Subcutaneous adipose tissue (tissue), 4 donors: ENCODE results near the gene ROR1. TPM values are rescaled to one million over a fixed set of nuclear protein-coding genes. Genes with fewer than 3 reads are reported as not detected.

Source experiments
- CTCF ChIP-seq: fragments of 450-650 bp; IDR thresholded peaks from one replicate; pipeline ENCODE4 v1.5.1; 2016; ENCODE audit warnings: low read depth, mild to moderate bottlenecking, control low read depth, antibody characterized with exemption, moderate library complexity
- total RNA-seq, 4 donors: library from RNA; depleted of rRNA; stranded (reverse); fragments of >200 nt; gene quantifications; one replicate each; pipeline ENCODE4 v1.1.0, GENCODE V29; 2016

ROR1 gene
- total RNA-seq, 4 donors from 2014 or later = 5.8 to 10.2 (median 8.6) TPM

DNA sequence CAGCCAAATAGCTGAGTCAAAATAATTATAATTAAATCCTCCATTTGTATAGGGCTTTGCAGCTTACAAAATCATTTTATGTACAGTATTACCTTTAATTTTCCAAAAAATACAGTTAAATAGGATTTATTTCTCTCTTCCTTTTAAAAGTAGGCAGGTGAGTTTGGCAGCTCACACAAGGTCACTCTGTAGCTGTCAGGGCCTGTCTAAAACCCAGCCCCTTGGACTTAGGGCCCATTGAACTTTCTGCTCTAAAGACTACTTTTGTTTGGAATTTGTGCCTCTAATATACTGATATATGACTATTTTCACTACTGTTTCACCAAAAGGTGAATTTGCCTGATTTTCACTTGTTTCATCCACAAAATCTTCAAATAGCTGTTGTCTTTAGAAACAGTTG, 10.3 kb downstream of the ROR1 start:
- no peak for TF ChIP-seq CTCF

DNA sequence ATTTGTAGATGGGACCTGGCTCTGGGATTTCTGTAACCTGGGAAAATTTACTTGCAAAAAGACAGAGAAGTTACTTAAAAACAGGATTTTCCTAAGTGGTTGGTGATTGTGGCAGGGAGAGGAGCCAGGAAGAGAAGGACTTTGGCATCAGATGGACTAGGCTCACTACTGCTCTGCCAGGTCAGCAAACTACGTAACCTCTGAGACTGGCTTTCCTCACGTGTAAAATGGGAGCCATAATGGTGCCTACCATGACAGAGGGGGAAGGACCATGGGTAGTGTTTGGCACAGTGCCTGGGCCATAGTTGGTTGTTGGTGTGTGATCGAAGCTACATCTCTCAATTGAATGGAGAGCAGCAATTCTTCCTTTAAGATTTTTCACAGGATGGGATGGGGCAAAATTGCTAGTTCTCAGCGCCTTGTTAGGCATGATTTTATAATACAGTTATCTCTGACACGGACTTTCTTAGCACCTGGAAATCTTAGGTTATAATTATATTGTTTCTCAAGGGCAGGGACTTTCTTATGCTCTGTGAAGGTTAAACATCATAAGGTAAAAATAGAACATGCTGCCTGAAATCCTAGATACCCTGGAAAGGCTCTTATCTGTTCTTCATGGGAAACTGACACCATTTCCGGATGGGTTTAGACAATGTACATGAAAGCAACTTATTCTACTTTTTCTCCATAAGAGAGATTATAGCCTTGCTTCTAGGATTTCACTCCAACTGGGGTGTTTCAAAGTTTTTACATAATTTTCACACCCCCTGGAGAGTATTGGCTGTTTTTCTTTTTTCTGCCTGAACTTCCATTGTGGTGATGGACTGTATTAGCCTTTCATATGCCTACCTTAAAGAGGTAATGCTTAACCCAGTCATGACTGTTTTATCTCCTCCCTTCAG, 10.9 kb downstream of the ROR1 start:
- no peak for TF ChIP-seq CTCF

DNA sequence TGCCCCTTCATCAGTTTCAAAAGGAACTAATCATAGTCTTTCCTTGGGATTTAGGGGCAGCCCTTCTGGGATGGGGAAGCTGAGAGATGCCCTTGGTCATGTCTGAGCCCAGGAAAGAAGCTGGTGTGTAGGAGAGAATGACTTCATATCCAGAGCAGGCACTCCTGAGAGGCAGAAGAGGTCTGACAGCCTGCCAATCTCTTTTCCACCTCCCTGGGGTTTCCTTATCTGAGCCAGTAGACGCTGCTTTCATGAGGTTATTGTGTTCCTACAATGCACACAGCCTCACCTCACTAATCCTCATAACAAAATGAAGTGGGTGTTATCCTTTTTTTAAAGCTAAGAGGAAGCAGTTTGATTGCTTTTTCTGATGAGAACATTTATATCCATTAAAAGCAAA, 14.1 kb downstream of the ROR1 start:
- no peak for TF ChIP-seq CTCF

DNA sequence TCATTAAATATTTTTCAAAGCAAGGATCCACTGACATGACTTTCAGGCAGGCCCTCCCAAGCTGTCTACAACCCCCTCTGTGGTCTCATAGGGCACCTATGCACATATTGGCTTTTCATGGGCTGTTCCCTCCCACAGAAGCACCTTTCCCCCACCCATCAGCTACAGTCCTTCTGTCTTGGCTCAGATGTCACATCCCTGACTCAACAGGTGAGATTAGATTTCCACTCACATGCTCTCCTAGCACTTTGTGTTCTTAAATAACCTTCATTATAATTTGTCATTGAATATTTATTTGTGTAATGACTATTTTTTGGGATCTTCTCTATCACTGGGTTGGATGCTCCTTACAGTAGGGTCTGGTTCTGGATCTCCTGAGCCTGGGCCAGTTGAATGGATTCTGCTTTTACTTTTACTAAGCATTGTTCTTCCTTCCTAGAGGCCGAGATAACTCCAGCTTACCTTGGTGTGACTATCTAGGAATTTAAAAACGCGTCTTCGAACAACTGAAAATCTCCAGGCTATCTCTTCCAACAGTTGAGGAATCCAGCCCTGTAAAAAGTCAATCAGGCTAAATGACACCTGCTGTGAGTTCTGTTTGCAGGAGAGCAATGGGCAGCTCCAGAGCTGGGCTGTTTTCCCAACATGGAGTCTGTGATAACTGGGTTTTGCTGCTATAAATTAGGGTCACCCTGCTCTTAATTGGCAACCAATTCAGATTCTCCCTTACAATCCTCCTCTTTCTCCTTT, 16.2 kb downstream of the ROR1 start:
- TF ChIP-seq CTCF = no peak

GRCh38 chr1:63790989-63791388, 17.2 kb downstream of the ROR1 start:
- no peak for TF ChIP-seq CTCF

- no peak for TF ChIP-seq CTCF
These were observed 18.3 kb downstream of the ROR1 start for GRCh38 chr1:63792152-63792551.

DNA sequence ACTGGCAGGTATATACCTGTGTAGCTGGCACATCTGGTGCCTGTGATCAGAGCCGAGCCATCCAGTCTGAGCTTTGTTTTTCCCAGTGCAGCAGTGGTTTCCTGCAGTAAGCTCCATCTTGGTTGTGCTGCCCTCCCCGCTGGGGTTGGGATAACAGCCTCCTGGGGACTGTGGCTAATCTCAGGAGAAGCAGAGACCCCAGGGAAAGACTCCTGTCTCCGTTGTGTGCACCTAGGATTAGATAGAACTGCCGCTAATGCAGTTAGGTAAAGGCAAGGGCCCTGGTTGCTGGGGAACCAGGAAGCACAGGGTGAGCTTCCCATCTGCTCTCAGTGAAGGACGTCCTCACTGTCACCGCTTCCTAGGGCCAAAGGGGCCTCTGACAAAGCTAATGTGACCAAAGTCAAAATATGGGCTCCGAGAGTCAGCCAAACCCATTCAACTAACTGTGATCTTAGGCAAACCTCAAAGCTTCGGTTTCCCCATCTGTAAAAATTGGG, 20.0 kb downstream of the ROR1 start:
- no peak for TF ChIP-seq CTCF
